Measurements from ENCODE around the gene ATP9A.

ATP9A gene

GRCh38 chr20:51597389-51598231, 170.6 kb downstream of the ATP9A start:
- DNase-seq (ENCODE audit: low read depth): no peak

- DNase-seq (ENCODE audit: low read depth): no peak
Measured at GRCh38 chr20:51596668-51597388, 171.4 kb downstream of the ATP9A start.

- no peak for DNase-seq (ENCODE audit: low read depth)
Measured at GRCh38 chr20:51595744-51596143, 172.4 kb downstream of the ATP9A start.

- DNase-seq (ENCODE audit: low read depth): peak; percentile 29
Measured at GRCh38 chr20:51595058-51595532, 173.1 kb downstream of the ATP9A start.

- no peak for DNase-seq (ENCODE audit: low read depth)
Measured at GRCh38 chr20:51594236-51595057, 173.7 kb downstream of the ATP9A start.

GRCh38 chr20:51593584-51593983, 174.6 kb downstream of the ATP9A start:
- DNase-seq (ENCODE audit: low read depth): no peak

GRCh38 chr20:51592564-51592963, 175.6 kb downstream of the ATP9A start:
- no peak for DNase-seq (ENCODE audit: low read depth)

GRCh38 chr20:51591871-51592270, 176.3 kb downstream of the ATP9A start:
- no peak for DNase-seq (ENCODE audit: low read depth)

GRCh38 chr20:51588762-51589161, 179.4 kb downstream of the ATP9A start:
- DNase-seq (ENCODE audit: low read depth): no peak

- no peak for DNase-seq (ENCODE audit: low read depth)
Measured at GRCh38 chr20:51587145-51587544, 181.0 kb downstream of the ATP9A start.

- DNase-seq (ENCODE audit: low read depth): no peak
Measured at GRCh38 chr20:51586005-51586440, 182.2 kb downstream of the ATP9A start.

- no peak for DNase-seq (ENCODE audit: low read depth)
Measured at GRCh38 chr20:51585148-51585547, 183.0 kb downstream of the ATP9A start.

GRCh38 chr20:51584737-51585136, 183.5 kb downstream of the ATP9A start:
- DNase-seq (ENCODE audit: low read depth): no peak

GRCh38 chr20:51584116-51584515, 184.1 kb downstream of the ATP9A start:
- DNase-seq (ENCODE audit: low read depth): no peak

GRCh38 chr20:51583499-51583898, 184.7 kb downstream of the ATP9A start:
- no peak for DNase-seq (ENCODE audit: low read depth)

GRCh38 chr20:51583073-51583472, 185.1 kb downstream of the ATP9A start:
- DNase-seq (ENCODE audit: low read depth): no peak

GRCh38 chr20:51581571-51581970, 186.6 kb downstream of the ATP9A start:
- DNase-seq (ENCODE audit: low read depth): no peak

- DNase-seq (ENCODE audit: low read depth): no peak
Measured at GRCh38 chr20:51579137-51579536, 189.1 kb downstream of the ATP9A start.

GRCh38 chr20:51578145-51578459, 190.1 kb downstream of the ATP9A start:
- no peak for DNase-seq (ENCODE audit: low read depth)

GRCh38 chr20:51577432-51578144, 190.6 kb downstream of the ATP9A start:
- no peak for DNase-seq (ENCODE audit: low read depth)

- no peak for DNase-seq (ENCODE audit: low read depth)
Measured at GRCh38 chr20:51575486-51575885, 192.7 kb downstream of the ATP9A start.
